Fibroblast of peridontal ligament (primary cell): ENCODE data around the gene PLPPR4.
"Not testable (repeated sequence)": the region's sequence is repeated elsewhere in the genome, so short reads cannot be mapped to it uniquely, and the experiment has no call there.

ENCODE experiments used
- DNase-seq: peaks from one replicate; pipeline ENCODE4 v3.0.0-alpha.2; 2010; ENCODE audit errors: extremely low read depth

The PLPPR4 gene

DNA sequence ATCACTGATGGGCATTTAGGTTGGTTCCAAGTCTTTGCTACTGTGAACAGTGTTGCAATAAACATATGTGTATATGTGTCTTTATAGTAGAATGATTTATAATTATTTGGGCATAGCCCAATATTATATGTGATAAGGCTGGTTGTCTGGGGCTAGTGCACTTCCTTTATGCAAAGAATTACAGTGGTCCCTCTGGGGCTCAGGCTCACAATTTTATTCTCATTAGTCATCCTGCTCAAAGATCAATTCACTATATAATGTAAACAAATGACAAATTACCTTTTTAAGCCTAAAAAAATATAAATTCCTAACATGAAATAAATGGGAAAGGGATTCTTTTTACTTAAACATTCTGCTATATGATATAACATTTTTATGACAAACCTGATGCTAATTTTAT is 5.0 kb downstream of the PLPPR4 start:
- DNase-seq, result no peak

DNA sequence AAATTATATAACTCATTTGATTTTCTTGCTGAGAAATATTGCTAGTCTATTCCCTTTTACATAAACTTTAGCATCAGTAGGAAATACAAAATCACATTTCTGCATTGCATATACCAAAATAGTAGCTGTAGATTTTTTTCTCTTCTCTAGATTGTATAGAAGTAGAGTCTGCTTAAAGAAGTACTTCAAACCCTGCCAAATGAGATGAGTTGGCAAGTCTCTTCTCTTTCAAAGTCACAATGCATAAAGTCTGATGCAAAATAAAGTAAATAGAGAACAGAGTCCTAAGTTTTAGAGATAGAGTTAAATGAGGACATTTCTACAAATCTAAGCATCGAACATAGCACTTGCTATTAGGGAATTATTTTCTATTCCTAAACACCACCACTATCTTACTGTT is 6.4 kb downstream of the PLPPR4 start:
- peak; percentile 67 for DNase-seq

DNA sequence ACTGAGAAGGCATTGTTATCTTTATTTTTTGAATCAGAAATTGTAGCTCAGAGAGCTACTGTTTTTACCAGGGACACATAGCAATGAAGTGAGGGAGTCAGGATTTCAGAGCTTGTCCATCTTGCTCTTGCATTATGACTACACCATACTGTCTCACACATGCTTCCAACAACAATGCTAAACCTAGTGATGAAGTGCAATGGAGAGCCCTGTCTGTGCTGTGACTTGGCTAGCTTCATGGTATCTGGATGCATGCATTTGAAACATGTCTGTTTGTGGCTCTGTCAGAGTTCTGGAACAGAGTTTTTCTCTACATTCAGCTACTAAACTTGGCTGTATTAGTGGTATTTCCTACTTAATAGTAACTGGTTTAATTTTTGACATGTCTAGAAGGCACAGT is 7.0 kb downstream of the PLPPR4 start:
- no peak for DNase-seq

DNA sequence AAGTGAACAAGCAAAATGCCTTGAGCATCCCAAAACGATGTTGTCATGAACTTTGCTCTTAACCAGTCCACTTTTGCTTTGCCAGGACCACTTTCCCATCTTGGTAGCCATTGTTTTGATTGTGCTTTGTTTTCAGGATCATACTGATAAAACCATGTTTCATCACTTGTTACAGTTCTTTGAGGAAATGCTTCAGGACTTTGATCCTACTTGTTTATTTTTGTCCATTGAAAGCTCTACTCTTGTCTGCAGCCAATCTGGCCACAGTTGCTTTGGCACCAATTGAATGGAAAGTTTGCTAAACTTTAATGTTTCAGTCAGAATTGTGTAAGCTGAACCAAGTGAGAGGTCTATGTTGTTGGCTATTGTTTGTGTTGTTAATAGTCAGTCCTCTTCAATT is 12.8 kb downstream of the PLPPR4 start:
- no peak for DNase-seq

DNA sequence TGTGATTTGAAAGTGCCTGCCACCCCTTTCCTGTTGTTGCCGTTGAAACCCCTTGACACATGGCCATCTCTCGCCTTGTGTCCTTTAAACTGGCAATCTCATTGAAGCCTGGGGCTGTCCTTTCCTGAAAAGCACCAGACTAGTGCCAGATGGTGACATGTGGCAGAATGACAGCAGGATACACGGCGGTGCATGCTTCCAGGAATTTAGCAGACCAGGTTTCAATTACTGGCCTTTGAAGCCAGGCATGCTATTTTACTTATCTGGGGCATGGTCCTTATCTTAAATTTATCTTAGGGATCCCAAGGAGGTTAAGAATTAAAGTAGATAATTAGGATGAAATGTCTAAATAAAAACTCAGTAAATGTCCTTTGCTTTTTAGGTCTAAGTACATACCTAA is 15.2 kb downstream of the PLPPR4 start:
- no peak for DNase-seq

DNA sequence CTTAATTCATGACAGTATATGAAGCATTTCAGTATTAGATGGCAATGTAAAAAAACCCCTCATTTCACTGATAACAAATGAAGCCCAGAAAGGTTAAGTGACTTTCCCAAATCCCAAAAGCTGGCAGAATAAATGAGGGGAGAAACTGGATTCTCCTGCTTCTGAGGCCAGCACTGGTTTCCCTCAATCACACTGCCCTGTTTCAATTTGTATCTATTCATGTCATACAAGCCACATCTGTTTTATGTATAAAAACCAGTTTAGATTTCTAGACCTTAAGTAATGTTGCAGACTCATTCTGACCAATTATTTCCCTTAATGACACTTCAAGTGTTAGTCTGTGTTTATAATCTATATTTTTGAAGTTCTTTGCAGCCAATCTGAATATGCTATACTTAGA is 16.8 kb downstream of the PLPPR4 start:
- no peak for DNase-seq

DNA sequence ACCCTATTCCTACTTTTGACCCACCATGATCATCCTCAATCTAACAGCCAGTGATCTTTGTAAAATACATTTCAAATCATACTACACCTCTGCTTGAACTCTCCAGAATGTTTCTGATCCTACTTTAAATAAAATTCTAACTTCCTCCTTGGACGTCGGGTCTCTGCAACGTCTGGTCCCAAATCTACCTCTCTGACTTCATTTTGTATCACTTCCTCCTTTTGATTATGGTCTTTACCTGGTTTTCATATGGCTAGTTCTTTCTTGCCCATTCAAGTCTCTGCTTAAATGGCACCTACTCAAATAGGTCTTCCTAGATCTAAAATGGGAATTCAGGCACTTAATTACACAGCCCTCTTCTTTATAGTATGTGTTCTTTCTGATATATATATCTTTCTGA is 18.2 kb downstream of the PLPPR4 start:
- DNase-seq, result no peak

DNA sequence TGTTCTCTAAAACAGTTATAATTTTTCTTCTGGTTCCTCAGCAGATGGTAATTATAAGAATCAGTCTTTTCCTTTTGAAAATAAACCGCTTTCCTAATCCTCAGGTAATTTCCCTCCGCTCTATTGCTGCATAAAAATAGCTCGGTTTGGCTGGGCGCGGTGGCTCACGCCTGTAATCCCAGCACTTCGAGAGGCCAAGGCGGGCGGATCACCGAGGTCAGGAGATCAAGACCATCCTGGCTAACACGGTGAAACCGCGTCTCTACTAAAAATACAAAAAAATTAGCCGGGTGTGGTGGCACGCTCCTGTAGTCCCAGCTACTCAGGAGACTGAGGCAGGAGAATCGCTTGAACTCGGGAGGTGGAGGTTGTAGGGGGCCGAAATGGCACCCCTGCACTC is 19.2 kb downstream of the PLPPR4 start:
- DNase-seq, result not testable (repeated sequence)

DNA sequence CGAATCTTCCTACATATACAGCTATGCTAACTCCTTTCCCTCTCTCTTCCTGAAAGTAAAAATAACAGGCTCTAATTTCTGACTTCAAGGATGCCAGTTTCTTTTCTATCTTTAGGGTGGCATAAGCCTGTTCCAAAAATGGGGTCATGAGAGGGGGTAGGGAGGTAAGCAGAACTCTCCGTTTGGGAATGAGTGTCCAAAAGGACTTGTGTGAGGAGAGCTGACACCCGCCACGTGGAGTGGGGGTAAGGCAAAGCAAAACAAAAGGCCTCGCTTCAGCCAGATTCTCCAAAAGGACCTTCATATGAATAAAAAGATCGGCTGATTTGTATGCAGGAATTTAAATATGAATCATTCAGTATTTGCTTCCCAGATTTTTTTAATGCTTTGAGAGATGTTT is 28.6 kb downstream of the PLPPR4 start:
- DNase-seq, result no peak

DNA sequence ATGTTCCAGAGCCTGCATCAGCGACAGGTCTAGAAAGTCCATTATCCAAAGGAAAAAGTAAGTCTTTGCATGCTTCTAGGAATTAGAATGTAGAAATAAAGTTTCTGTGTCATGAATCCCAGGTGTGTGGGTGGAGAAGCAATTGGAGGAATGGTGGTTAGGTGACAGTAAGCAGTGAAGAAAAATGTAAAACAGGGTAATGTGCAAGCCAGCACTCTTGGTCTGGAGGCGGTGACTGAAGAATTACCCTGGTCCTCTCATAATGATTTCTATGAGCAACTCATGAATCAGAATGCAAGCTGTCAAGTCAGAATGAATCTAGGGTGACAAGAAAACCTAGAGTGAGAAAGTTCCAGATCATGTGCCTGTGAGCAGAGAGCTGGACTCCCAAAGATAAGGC is 33.6 kb downstream of the PLPPR4 start:
- no peak for DNase-seq

DNA sequence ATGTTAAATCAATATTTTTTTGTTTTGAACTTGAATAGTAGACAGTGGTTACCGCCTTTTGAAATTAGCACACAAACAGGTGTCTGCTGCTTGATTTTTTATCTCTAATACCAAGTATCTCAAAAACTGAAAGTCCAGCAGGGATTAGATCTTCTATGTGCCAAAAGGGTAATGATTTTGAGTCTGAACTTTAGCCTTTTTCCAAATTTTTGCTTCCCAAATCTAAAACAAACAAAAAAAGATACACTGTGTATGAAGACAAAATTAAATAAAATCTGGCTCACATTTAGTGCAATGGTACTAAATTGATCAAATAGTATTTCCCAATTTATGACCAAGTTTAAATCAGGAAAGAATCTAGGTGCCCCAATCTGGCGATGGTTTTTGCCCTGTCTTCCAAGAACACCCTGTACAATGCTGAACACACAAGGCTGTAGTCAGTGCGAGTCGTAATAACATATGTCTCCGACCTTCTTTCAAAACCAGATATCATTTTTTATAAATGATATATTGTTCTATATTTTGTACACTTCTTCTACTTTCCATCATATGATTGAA is 40.5 kb downstream of the PLPPR4 start:
- no peak for DNase-seq

DNA sequence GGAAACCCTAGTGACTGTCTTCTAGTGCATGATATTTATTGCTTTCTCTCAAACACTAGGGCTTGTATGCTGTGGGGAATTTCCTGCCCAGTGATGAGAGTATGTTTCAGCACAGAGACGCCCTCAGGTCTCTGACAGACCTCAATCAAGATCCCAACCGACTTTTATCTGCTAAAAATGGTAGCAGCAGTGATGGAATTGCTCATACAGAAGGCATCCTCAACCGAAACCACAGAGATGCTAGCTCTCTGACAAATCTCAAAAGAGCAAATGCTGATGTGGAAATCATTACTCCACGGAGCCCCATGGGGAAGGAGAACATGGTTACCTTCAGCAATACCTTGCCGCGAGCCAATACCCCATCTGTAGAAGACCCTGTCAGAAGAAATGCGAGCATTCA is 41.3 kb downstream of the PLPPR4 start:
- peak; percentile 46 for DNase-seq

DNA sequence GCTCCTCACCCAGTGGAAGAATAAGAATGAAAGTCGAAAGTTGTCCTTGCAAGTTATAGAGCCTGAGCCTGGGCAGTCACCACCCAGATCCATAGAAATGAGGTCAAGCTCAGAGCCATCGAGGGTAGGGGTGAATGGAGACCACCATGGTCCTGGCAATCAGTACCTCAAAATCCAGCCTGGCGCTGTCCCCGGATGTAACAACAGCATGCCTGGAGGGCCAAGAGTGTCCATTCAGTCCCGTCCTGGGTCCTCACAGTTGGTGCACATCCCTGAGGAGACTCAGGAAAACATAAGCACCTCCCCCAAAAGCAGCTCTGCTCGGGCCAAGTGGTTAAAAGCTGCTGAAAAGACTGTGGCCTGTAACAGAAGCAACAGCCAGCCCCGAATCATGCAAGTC is 41.8 kb downstream of the PLPPR4 start:
- DNase-seq, result no peak

DNA sequence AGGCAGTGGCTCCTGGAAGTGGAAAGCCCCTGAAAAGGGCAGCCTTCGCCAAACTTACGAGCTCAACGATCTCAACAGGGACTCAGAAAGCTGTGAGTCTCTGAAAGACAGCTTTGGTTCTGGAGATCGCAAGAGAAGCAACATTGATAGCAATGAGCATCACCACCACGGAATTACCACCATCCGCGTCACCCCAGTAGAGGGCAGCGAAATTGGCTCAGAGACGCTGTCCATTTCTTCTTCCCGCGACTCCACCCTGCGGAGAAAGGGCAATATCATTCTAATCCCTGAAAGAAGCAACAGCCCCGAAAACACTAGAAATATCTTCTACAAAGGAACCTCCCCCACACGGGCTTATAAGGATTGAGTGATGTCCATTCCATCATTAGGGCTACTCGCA is 42.4 kb downstream of the PLPPR4 start:
- no peak for DNase-seq

DNA sequence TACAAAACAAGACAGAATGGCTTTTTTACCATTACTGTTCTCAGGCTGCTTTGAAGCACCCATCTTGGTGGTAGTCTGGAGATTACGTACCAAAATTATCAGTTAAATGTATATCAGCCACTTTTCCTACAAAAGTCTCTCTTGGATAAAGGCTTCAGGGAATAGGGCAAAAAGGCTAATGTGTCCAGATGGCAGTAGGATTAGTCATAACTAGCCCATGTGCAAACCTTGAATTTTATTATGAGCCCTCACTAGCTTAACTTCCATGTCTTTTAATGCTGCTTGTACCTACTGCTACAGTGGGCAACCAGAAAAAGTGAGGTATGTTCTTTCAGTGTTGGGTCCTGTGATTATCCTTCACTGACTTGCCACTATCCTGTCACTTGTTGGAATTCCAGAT is 51.0 kb downstream of the PLPPR4 start:
- DNase-seq, result peak; percentile 9

DNA sequence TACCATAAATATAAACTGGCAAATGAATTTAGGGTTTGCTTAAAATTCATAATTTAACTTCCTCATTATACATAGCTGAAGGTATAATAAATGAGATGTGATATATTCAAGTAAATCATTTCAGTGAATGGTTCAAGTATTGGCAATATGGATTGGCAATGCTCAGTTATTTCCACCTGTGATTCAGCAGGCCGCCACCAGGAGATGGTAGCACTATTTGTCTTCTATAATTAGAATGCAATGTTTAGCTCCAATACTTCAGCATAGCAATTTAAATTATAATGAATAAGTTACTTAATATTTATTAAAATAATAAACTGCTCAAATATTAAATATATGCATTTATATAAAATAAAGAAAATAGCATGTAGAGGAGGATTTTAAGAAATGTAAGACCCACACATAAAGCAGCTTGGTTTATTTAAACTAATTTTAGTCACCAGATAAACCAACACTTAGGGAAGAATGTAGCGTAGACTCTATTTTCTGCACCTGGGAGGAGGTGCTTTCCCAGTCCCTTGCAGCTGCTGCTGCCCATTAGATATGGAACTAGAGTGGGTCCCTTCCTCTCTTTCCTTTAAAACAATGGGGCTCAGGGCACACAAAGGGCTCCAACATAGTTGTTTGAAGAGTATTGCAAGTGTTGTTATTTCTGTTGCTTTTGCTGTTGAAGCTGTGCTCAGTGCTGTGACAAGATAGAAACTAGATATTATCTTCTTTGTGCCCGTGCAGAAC is 62.1 kb downstream of the PLPPR4 start:
- no peak for DNase-seq

DNA sequence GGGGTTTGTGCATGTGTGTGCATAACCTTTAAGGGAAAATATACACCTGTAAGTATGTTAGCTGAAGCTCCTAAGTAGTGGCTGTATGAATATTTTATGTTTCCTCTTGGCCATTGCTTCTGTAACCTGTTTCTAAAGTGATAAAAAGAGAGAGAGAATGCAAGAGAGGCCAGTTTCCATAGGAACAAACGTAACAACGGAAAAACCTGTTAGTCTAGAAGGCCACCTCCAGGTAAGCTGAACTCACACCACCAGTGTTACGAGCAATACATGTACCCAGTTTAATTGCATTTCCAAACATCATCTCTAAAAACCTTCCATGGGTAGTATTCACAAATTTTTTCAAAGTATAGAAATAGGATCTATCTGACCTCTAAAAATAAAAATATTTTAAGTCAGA is 63.1 kb downstream of the PLPPR4 start:
- DNase-seq, result no peak

DNA sequence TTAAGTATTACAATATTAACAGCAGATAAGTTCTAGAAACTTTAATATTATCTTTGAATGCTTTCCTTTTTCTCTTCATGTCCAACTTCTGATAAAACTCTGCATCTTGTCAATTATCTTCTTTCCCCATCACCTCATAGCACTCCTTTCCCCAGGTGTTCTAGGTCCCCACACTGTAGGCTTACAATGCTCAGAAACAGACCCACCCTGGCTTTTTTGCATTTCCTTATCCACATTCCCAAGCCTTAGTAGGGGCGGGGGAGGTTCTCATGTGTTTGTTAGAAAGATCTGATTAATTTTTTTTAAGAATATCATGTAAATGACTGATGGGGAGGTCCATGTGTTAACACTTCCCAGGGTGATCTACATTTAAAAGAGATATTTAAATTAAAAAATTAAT is 63.9 kb downstream of the PLPPR4 start:
- no peak for DNase-seq

DNA sequence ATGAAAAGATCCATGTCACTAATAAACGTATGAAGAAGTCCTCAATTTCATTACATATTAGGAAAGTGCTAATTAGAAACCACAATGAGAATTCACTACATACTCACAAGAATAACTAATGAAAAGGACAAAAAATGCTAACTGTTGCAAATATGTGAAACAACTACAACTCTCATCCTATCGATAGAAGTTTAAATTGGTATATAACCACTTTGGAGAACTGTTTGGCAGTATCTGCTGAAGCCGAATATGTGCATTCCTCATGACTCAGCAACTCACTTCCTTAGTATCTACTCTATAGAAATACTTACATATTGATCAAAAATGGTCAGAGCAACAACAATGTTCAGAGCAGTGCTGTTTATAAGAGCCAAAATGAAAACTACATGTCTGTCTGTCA is 66.8 kb downstream of the PLPPR4 start:
- no peak for DNase-seq

DNA sequence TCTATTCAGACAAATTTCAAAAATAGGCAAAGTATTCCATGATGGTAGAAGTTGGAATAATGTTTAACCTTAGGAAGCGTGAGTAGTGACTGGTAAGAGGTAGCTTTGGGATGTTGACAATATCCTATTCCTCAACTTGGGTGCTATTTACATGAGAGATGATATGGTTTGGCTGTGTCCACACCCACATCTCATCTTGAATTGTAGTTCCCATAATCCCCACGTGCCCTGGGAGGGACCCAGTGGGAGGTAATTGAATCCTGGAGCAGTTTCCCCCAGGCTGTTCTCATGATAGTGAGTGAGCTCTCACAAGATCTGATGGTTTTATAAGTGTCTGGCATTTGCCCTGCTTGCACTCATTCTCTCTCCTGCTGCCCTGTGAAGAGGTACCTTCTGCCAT is 67.3 kb downstream of the PLPPR4 start:
- DNase-seq, result no peak

DNA sequence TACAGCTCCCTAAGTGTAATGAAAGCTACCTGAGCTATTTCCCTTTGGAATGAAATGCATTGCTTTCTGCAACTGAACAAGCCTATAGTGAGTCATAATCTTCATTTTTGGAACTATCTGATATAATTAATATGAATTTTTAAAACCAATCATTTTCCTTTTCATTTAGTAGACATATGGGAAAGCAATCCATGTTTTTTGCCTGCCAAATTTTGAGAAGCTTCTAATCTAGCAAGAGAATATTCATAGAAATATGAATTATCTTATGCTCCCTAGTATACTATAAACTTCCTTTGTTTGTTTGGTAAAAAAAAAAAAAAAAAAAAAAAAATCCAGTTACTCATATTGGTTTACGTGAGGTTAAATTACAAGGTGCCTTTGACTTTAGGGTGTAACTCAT is 68.3 kb downstream of the PLPPR4 start:
- no peak for DNase-seq

DNA sequence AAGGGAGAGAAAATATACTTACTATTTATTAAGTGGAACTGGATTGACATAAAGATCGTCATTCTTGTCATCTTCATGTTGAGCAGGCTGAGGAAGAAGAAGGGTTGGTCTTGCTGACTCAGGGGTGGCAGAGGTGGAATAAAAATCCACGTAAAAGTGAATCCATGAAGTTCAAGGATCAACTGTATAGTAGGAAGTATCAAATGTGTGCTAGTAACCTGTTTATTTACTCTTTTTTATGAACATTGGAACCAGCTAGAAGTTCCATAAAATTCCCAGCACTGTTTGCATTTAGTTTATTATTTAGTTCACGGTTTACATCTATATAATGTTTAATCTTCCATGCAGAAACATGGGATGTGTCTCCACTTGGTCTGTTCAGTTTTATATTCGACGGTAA is 70.7 kb downstream of the PLPPR4 start:
- no peak for DNase-seq

DNA sequence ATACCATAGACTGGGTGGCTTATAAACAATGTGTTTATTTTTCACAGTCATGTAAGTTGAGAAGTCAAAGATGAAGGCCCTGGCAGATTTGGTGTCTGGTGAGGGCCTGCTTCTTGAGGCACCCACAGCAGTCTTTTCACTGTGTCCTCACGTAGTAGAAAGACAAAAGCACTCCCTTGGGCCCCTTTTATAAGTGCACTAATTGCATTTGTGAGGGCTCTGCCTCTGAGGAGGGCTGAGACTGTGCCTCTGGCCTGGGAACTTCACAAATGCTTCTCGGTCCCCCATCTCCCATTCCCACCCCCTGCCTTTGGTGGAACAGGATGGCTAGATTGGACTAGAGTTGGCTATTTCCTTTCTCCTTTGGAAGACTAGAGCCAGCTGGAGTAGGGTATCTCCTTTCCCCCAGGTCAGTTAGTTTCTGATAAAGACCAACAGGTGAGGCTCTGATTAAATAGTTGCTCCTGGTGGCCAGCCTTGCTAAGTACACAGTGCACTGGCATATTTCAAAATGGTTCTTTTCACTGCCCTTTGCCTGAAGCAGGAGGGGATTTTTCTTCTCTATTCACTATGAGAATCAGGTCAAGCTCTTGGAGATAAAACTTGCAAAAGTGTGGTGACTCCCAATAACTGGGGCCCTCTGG is 82.9 kb downstream of the PLPPR4 start:
- DNase-seq, result no peak
